Thoracic aorta (tissue), 2 donors: ENCODE data around the gene GGT1. TPM values are rescaled to one million over a fixed set of nuclear protein-coding genes. Genes with fewer than 3 reads are reported as not detected.
"Not testable (repeated sequence)": the region's sequence is repeated elsewhere in the genome, so short reads cannot be mapped to it uniquely, and the experiment has no call there.

Experiments
- ATAC-seq: fragments of 150-250 bp; one replicate; pipeline ENCODE4 v1.8.0; 2017; ENCODE audit warnings: low read depth; ENCODE audit not compliant: insufficient number of reproducible peaks, low FRiP score
- DNase-seq: peaks from one replicate; pipeline ENCODE4 v3.0.0-alpha.2; 2020; ENCODE audit warnings: low spot score
- H3K27ac ChIP-seq, 2 donors: fragments of 200-600 bp; sonication (generic); 1 replicate in 1 of 2; 2 replicates in 1 of 2; pipeline ENCODE4 v1.5.1; 2016; ENCODE audit warnings: mild to moderate bottlenecking in 2 of 2, moderate library complexity in 2 of 2
- H3K27me3 ChIP-seq: fragments of 200-600 bp; sonication (generic); replicated peaks from 2 replicates; pipeline ENCODE4 v1.6.0; 2016; ENCODE audit warnings: mild to moderate bottlenecking; ENCODE audit not compliant: insufficient read depth
- H3K36me3 ChIP-seq: fragments of 200-600 bp; sonication (generic); one replicate; pipeline ENCODE4 v1.5.1; 2016
- H3K4me1 ChIP-seq, 2 donors: fragments of 200-600 bp; sonication (generic); 1 replicate in 1 of 2; 2 replicates in 1 of 2; pipeline versions ENCODE4 v1.5.1 to v1.6.0; 2016; ENCODE audit warnings: low read depth in 2 of 2, mild to moderate bottlenecking in 1 of 2; ENCODE audit not compliant: control insufficient read depth in 1 of 2
- H3K4me3 ChIP-seq: fragments of 200-600 bp; sonication (generic); 2 replicates; pipeline ENCODE4 v1.5.1; 2016; ENCODE audit warnings: mild to moderate bottlenecking
- H3K9me3 ChIP-seq: fragments of 200-600 bp; sonication (generic); 2 replicates; pipeline ENCODE4 v1.5.1; 2016
- total RNA-seq, 2 donors: library from RNA; depleted of rRNA; stranded (reverse); fragments of >200 nt; gene quantifications; one replicate each; pipeline versions ENCODE4 v1.1.0 to v1.2.3, GENCODE V29; 2016
- TF ChIP-seq, protein P1 (sequence below): fragments of 200-600 bp; sonication (generic); IDR thresholded peaks from one replicate; pipeline ENCODE4 v1.5.1; 2019; ENCODE audit warnings: antibody characterized with exemption

The GGT1 gene
- total RNA-seq, 2 donors from 2014 or later: 3.4 to 3.7 TPM

DNA sequence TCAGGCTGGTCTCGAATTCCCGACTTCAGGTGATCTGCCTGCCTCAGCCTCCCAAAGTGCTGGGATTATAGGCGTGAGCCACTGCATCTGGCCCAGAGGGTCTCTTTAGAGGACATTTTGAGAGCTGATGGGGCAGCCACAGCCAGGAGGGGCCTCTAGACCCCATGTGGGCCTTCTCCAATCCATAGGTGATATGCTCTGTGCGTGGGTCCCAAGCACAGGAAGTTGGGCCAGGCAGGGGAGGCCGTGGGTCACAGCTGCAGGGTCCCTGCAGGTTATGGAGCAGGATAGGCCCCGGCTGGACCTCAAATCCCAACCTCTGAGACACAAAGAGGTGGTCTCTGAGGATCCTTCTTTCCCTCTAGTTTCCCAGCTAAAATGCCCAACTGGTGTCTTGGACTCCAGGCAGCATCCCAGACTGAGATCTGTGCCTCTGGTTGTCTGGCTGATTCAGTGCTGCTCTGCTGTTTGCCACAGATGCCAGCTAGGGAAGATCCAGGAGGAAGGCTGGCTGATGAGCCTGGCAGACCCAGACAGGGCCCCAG lies 11.6 kb upstream of the GGT1 start:
- TF ChIP-seq, protein P1, sequence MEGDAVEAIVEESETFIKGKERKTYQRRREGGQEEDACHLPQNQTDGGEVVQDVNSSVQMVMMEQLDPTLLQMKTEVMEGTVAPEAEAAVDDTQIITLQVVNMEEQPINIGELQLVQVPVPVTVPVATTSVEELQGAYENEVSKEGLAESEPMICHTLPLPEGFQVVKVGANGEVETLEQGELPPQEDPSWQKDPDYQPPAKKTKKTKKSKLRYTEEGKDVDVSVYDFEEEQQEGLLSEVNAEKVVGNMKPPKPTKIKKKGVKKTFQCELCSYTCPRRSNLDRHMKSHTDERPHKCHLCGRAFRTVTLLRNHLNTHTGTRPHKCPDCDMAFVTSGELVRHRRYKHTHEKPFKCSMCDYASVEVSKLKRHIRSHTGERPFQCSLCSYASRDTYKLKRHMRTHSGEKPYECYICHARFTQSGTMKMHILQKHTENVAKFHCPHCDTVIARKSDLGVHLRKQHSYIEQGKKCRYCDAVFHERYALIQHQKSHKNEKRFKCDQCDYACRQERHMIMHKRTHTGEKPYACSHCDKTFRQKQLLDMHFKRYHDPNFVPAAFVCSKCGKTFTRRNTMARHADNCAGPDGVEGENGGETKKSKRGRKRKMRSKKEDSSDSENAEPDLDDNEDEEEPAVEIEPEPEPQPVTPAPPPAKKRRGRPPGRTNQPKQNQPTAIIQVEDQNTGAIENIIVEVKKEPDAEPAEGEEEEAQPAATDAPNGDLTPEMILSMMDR: no peak
- Histone ChIP-seq H3K27me3 (no peaks in the 10 kb centered on the region), H3K4me3 (no peak overlapping the region), H3K27ac (no peak overlapping the region), H3K36me3 (peaks cover 11% of the 10 kb centered on the region), H3K9me3 (no peaks in the 10 kb centered on the region), H3K4me1 (peaks cover 0 to 22% of the 10 kb centered on the region in 2 donors)
- no peak for DNase-seq
- ATAC-seq: no peak

DNA sequence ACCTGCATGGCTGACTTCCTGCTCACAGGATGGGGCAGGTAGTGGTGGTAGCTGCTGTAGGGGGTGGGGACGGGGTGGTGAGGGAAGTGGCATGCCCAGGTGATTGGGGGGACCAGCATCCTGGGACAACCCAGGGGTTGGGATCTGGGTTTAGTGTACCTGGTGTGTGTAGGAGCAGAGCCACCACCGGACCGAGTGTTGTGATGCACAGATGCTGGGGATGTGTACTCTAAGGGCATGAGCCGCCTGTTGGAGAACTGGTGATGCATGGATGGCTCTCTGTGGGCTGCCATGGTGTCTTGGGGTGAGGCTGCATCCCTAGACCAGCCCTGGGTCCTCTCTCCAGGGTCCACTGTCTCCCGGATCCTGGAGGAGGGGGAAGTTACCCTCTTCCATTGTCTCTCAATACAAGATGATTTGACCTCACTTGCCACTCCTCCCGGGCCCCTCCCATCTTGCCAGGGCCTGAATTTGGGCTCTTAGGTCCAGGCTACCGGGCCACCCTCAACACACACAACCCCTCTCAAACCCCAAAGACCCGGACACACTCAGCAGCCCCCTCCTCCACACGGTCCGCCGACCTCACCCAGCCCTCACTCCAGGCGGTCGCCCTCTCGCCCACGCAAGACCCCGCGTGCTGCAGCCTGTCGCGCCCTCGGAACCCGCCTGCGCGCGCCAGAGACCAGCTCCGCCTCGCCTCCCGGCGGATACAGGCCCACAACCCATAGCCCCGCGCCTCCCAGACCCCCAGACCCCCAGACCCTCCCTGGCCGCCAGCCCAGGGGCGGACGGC lies 10.7 kb upstream of the GGT1 start:
- Histone ChIP-seq H3K27ac (peak overlapping the region; percentile 73 to 82), H3K4me1 (peaks cover 0 to 22% of the 10 kb centered on the region in 2 donors), H3K27me3 (no peaks in the 10 kb centered on the region), H3K4me3 (peak overlapping the region; percentile 75), H3K36me3 (peaks cover 10% of the 10 kb centered on the region), H3K9me3 (no peaks in the 10 kb centered on the region)
- DNase-seq (no peak), ATAC-seq (no peak)
- TF ChIP-seq, protein P1: no peak

DNA sequence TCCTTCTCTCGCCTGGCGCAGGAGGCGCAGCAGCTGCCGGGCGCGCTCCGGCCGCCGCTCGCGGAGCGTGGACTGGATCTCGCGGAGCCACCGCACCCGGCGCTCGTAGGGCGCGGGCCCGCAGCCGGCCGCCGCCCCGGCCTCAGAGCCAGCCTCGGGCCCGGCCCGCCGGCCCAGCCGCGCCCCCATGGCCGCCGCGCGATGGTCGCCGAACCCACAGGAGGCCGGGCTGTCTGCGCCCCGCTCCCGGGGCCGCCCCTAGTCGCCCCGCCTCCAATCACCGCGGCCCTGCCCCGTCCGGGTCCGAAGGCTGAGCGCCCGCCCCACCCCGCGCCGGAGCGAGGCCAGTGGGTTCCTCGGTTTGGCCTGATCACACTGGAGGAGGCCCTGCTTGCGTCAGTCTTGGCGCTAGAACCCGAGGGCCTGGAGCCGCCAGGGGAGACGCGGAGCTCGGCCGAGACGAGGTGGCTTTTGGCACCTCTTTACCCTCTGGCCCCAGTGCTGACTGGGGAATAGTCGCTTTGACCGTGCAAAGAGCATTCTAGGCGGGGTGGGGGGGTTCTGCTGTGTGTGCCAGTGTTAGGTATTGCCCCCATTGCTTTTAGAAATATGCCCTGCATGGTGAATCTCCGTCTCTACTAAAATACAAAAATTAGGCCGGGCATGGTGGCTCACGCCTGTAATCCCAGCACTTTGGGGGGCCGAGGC lies 10.0 kb upstream of the GGT1 start, which contains the start of gene LRRC75B:
LRRC75B (minus strand) TSS at position 223 of the 708 bp plus-strand sequence; CDS start at position 189, 34 bp downstream.
- peak; percentile 56 for DNase-seq
- no peaks in the 10 kb centered on the region for H3K27me3 ChIP-seq
- peak within 1 kb of the TSS; percentile 73 to 82 for H3K27ac ChIP-seq
- H3K9me3 ChIP-seq: no peaks in the 10 kb centered on the region
- H3K4me3 ChIP-seq: peak within 1 kb of the TSS; percentile 75
- TF ChIP-seq, protein P1: no peak
- peak; percentile 56 for ATAC-seq
- peaks cover 7% of the 10 kb centered on the region for H3K36me3 ChIP-seq
- H3K4me1 ChIP-seq: peaks cover 0 to 22% of the 10 kb centered on the region in 2 donors

DNA sequence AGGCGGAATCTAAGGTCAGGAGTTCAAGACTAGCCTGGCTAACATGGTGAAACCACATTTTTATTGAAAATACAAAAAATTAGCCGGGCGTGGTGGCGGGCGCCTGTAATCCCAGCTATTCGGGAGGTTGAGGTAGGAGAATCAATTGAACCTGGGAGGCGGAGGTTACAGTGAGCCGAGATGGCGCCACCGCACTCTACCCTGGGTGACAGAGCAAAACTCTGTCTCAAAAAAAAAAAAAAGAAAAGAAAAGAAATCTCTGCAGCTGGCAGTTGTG lies 9.5 kb upstream of the GGT1 start:
- Histone ChIP-seq H3K4me3 (peak overlapping the region; percentile 75), H3K4me1 (peaks cover 0 to 22% of the 10 kb centered on the region in 2 donors), H3K27ac (peak overlapping the region; percentile 73 to 76)
- not testable (repeated sequence) for H3K36me3 ChIP-seq, H3K27me3 ChIP-seq, DNase-seq, H3K9me3 ChIP-seq, ATAC-seq

DNA sequence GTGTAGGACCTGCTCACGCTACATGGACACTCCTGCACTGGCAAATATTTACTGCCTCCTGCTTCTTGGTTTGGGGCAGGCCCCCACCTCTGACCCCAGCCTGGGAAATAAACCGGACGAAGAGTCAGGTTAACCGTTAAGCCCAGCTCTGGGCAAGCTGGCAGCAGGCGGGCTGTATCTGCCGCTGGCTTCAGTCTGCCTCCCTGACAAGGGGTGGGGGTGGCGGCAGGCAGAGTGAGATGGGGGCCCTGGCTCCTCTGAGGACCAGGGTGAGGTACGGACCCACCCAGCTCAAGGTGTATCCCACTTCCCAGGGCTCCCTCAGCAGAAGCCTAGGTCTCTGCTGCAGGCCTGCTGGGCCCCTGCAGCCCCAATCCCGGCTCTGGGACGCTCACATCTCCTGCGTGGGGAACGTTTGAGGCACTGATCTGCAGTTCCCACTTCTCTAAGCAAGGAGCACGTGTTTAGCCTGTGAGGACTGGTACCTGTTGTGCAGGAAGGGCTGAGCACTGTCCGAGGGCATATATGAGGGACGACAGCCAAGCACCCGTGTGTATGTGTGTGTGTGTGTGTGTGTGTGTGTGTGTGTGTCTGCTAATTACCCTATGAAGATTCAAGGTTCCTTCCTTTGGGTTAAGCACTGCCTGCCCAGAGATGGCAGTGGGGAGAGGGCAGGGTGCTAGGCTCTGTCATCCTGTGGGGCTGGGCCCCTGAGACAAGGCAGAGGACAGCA lies 9.0 kb upstream of the GGT1 start:
- Histone ChIP-seq H3K9me3 (no peaks in the 10 kb centered on the region), H3K27me3 (no peaks in the 10 kb centered on the region), H3K36me3 (peaks cover 2% of the 10 kb centered on the region), H3K27ac (peak overlapping the region; percentile 73 to 76), H3K4me1 (peaks cover 0 to 22% of the 10 kb centered on the region in 2 donors), H3K4me3 (peak overlapping the region; percentile 75)
- TF ChIP-seq, protein P1: no peak
- DNase-seq (no peak), ATAC-seq (no peak)
